ENCODE measurements around the gene GNAQ. TPM values are rescaled to one million over a fixed set of nuclear protein-coding genes. Genes with fewer than 3 reads are reported as not detected.
"Not testable (repeated sequence)": the region's sequence is repeated elsewhere in the genome, so short reads cannot be mapped to it uniquely, and the experiment has no call there.

Gene GNAQ
- total and polyA plus RNA-seq, 10 donors, result 4.4 to 52.3 (median 31.2) TPM

DNA sequence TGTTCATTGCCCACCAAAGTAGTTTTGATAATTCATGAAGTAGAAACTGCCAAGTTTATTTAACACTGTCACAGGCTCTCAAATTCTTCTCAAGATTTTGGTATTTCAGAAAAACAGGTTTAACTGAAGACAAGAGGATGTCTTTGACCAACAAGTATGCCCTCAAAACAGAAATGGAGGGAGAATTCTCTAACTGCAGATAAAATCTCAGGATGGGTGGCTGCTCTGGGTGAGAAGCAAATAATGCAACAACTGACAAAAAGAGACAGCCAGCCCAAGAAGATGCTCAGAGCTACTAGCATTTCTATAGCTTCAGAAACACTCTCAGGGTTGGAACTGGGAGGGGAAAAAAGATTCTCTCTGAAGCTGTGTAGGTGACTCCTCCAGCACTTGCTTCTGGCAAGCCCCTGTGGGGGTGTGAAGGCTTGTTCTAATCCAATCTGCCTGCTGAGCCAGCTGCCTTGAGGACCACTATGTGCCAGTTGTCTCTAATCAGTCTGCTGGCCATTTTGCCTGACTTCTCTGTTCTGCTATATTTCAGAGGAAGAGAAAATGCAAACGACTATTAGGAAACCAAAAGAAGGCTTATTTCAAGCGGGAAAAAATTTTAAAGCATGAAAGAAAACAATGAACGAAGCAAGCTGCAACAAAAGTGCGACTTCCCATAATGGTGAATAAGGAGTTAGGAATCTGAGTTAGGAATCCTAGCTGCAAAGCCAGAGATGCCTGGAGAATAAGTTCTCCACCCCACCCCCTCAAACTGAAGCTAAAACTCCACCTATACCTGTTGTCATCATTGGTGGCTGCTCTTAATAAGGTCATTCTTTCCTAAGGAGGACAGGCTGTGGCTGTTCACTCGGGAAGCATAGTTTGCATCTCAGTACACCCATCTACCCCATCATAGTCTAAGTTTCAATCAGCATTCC is 147.5 kb downstream of the GNAQ start:
- Histone ChIP-seq H3K36me3 (no peaks in the 10 kb centered on the region), H3K27me3 (replicated peaks in 1 of 7) (no peaks in the 10 kb centered on the region), H3K4me1 (peaks cover 0 to 18% (median 2%) of the 10 kb centered on the region in 6 donors), H3K9me3 (no peaks in the 10 kb centered on the region), H3K4me3 (no peak overlapping the region), H3K27ac (no peak overlapping the region)
- intact Hi-C loops (cut with DNase I; ENCODE audit: low total_unique reads), result no loop called here
- WGBS, 5 donors, result 67 to 77% (median 70%) methylated on average over 5 of the region's 5 CpGs
- DNase-seq, result no peak
- TF ChIP-seq POLR2AphosphoS5 (IDR thresholded peaks at IDR 0.05) (no peak), POLR2A (IDR thresholded peaks at IDR 0.05) (no peak)
- TF ChIP-seq, protein P1, sequence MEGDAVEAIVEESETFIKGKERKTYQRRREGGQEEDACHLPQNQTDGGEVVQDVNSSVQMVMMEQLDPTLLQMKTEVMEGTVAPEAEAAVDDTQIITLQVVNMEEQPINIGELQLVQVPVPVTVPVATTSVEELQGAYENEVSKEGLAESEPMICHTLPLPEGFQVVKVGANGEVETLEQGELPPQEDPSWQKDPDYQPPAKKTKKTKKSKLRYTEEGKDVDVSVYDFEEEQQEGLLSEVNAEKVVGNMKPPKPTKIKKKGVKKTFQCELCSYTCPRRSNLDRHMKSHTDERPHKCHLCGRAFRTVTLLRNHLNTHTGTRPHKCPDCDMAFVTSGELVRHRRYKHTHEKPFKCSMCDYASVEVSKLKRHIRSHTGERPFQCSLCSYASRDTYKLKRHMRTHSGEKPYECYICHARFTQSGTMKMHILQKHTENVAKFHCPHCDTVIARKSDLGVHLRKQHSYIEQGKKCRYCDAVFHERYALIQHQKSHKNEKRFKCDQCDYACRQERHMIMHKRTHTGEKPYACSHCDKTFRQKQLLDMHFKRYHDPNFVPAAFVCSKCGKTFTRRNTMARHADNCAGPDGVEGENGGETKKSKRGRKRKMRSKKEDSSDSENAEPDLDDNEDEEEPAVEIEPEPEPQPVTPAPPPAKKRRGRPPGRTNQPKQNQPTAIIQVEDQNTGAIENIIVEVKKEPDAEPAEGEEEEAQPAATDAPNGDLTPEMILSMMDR (IDR thresholded peaks at IDR 0.05 in 8 of 11, conservative IDR thresholded peaks at IDR 0.05 in 3 of 11), result no peak

DNA sequence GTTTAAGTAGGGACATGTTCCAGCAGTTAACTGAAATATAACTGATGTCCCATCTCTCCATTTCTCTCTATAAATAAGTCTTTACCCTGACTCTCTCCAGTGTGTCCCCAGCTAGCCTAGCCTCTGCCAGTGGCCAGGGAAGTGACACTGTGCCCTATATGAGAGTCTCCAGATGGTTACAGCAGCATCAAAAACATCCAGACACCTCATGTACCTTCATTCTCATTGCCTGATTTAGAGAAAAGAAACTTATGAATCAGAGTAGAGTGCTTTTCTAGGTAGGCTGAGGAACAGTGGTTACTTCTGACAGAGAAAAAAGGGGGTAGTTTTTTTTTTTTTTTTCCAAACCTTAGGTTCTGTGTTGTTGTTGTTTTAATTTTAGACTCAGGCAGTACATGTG is 148.5 kb downstream of the GNAQ start:
- H3K4me1 ChIP-seq, result peaks cover 0 to 18% (median 5%) of the 10 kb centered on the region in 6 donors
- no peak overlapping the region for H3K27ac ChIP-seq
- no peak overlapping the region for H3K4me3 ChIP-seq
- H3K9me3 ChIP-seq, result no peaks in the 10 kb centered on the region
- DNase-seq, result no peak
- no peaks in the 10 kb centered on the region for H3K27me3 ChIP-seq (replicated peaks in 1 of 7)
- intact Hi-C loops (cut with DNase I; ENCODE audit: low total_unique reads), result no loop called here
- TF ChIP-seq, protein P1 (IDR thresholded peaks at IDR 0.05 in 8 of 11, conservative IDR thresholded peaks at IDR 0.05 in 3 of 11), result no peak
- TF ChIP-seq POLR2A (IDR thresholded peaks at IDR 0.05) (no peak), POLR2AphosphoS5 (IDR thresholded peaks at IDR 0.05) (no peak)
- H3K36me3 ChIP-seq, result no peaks in the 10 kb centered on the region

DNA sequence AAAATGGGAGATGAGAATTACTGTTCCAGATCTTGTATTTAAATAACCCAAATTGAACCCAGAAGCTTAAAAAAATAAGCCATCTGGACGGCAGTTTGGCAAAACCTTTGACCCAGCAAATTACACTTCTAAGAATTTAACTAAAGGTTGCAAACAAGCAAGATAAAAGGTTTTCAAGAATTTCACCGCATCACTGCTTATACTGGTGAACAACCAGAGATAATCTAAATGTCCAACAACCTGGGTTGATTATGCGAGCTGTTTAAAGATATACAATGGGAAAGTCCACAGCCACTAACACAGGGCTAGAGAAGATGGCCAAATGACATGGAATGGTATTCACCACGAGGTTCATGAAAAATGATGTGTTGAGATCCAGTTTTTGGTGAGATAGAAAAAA is 149.3 kb downstream of the GNAQ start:
- 76 to 85% (median 83%) methylated on average over 4 of the region's 4 CpGs for WGBS, 5 donors
- intact Hi-C loops (cut with DNase I; ENCODE audit: low total_unique reads), result no loop called here
- no peak overlapping the region for H3K27ac ChIP-seq
- H3K9me3 ChIP-seq, result no peaks in the 10 kb centered on the region
- H3K4me1 ChIP-seq, result peaks cover 0 to 18% (median 5%) of the 10 kb centered on the region in 6 donors
- TF ChIP-seq POLR2A (IDR thresholded peaks at IDR 0.05) (no peak), POLR2AphosphoS5 (IDR thresholded peaks at IDR 0.05) (no peak)
- TF ChIP-seq, protein P1 (IDR thresholded peaks at IDR 0.05 in 8 of 11, conservative IDR thresholded peaks at IDR 0.05 in 3 of 11), result no peak
- DNase-seq, result no peak
- no peaks in the 10 kb centered on the region for H3K36me3 ChIP-seq
- no peaks in the 10 kb centered on the region for H3K27me3 ChIP-seq (replicated peaks in 1 of 7)
- H3K4me3 ChIP-seq, result no peak overlapping the region

DNA sequence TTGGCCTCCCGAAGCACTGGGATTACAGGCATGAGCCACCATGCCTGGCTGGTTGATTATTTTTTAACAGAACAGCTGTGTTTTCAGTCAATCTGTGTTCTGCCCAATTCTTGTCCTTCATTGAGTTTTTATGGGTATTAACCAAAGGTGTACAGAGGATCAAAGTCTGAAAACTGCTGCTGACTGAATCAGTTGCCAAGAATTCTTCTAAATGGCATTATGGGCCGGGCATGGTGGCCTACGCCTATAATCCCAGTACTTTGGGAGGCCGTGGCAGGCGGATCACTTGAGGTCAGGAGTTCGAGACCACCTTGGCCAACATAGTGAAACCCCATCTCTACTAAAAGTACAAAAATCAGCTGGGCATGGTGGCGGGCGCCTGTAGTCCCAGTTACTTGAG is 150.0 kb downstream of the GNAQ start:
- H3K36me3 ChIP-seq; intact Hi-C loops (cut with DNase I; ENCODE audit: low total_unique reads); H3K9me3 ChIP-seq; H3K27me3 ChIP-seq (replicated peaks in 1 of 7); H3K4me3 ChIP-seq; H3K27ac ChIP-seq; DNase-seq: not testable (repeated sequence)
- peaks cover 0 to 18% (median 5%) of the 10 kb centered on the region in 6 donors for H3K4me1 ChIP-seq
- 92 to 97% (median 95%) methylated on average over 8 of the region's 8 CpGs for WGBS, 5 donors
